Astrocyte (in vitro differentiated cells and primary cell): ENCODE measurements around the gene IFITM2. TPM values are rescaled to one million over a fixed set of nuclear protein-coding genes. Genes with fewer than 3 reads are reported as not detected.

Source experiments
- DNase-seq: peaks from one replicate; pipeline ENCODE4 v3.0.0-alpha.2; 2010; ENCODE audit warnings: low read depth
- FAIRE-seq: peaks from 2 replicates; lab custom pipeline; 2011; peaks lifted over from hg19 to GRCh38; lab: Jason Lieb, UNC
- H2AFZ ChIP-seq: 2 replicates; pipeline ENCODE4 v1.6.0; 2012; ENCODE audit warnings: low read depth, low read length, inconsistent platforms
- H3K27ac ChIP-seq: 2 replicates; pipeline ENCODE4 v1.5.1; 2011; ENCODE audit warnings: low read depth, low read length, inconsistent platforms
- H3K27me3 ChIP-seq: 2 replicates; pipeline ENCODE4 v1.6.0; 2011; ENCODE audit warnings: low read length, inconsistent platforms; ENCODE audit not compliant: insufficient read depth
- H3K36me3 ChIP-seq: 2 replicates; pipeline ENCODE4 v1.5.1; 2011; ENCODE audit warnings: low read length, inconsistent platforms; ENCODE audit not compliant: insufficient read depth
- H3K4me1 ChIP-seq: 2 replicates; pipeline ENCODE4 v1.5.1; 2011; ENCODE audit warnings: low read length, inconsistent platforms; ENCODE audit not compliant: insufficient read depth
- H3K4me2 ChIP-seq: 2 replicates; pipeline ENCODE4 v1.6.0; 2012; ENCODE audit warnings: low read length, inconsistent platforms
- H3K4me3 ChIP-seq: 2 replicates; pipeline ENCODE4 v1.5.1; 2011; ENCODE audit warnings: low read depth, mild to moderate bottlenecking, low read length, inconsistent platforms; ENCODE audit not compliant: insufficient read depth
- H3K79me2 ChIP-seq: 2 replicates; pipeline ENCODE4 v1.6.0; 2012; ENCODE audit warnings: mild to moderate bottlenecking, low read length, inconsistent platforms; ENCODE audit not compliant: insufficient read depth
- H3K9ac ChIP-seq: 2 replicates; pipeline ENCODE4 v1.6.0; 2012; ENCODE audit warnings: mild to moderate bottlenecking, low read length, inconsistent platforms
- H3K9me3 ChIP-seq: 2 replicates; pipeline ENCODE4 v1.5.1; 2012; ENCODE audit warnings: low read depth, mild to moderate bottlenecking, low read length, inconsistent platforms; ENCODE audit not compliant: insufficient read depth
- H4K20me1 ChIP-seq: 2 replicates; pipeline ENCODE4 v1.6.0; 2012; ENCODE audit warnings: low read length, inconsistent platforms; ENCODE audit not compliant: insufficient read depth
- H3K27ac Mint-ChIP-seq: one replicate; pipeline ENCODE4 v1.8.0; 2021; ENCODE audit warnings: mild to moderate bottlenecking, mixed read lengths; ENCODE audit not compliant: unreplicated experiment
- H3K27me3 Mint-ChIP-seq: one replicate; pipeline ENCODE4 v1.8.0; 2021; ENCODE audit warnings: low read depth, mixed read lengths; ENCODE audit not compliant: unreplicated experiment
- H3K36me3 Mint-ChIP-seq: one replicate; pipeline ENCODE4 v1.8.0; 2021; ENCODE audit warnings: low read depth, mixed read lengths; ENCODE audit not compliant: unreplicated experiment
- H3K4me1 Mint-ChIP-seq: one replicate; pipeline ENCODE4 v1.8.0; 2021; ENCODE audit warnings: low read depth, mixed read lengths; ENCODE audit not compliant: unreplicated experiment
- H3K4me3 Mint-ChIP-seq: one replicate; pipeline ENCODE4 v1.8.0; 2021; ENCODE audit warnings: mild to moderate bottlenecking, moderate library complexity, mixed read lengths; ENCODE audit not compliant: unreplicated experiment
- H3K9me3 Mint-ChIP-seq: one replicate; pipeline ENCODE4 v1.8.0; 2021; ENCODE audit warnings: mild to moderate bottlenecking, mixed read lengths; ENCODE audit not compliant: unreplicated experiment
- EZH2 ChIP-seq: IDR thresholded peaks from 2 replicates; pipeline ENCODE4 v1.6.1; 2012; ENCODE audit warnings: mild to moderate bottlenecking, low read length, inconsistent platforms; ENCODE audit not compliant: insufficient read depth
- total RNA-seq: library from RNA; stranded (reverse); gene quantifications from 2 replicates; pipeline ENCODE4 v1.2.1, GENCODE V29; 2021
- TF ChIP-seq, protein P1 (sequence below): IDR thresholded peaks from 2 replicates; pipeline ENCODE4 v1.5.1; 2011; ENCODE audit warnings: low read depth, mild to moderate bottlenecking, inconsistent platforms, low read length, moderate library complexity; ENCODE audit not compliant: insufficient read depth

Gene IFITM2
- total RNA-seq, 1 donor from 2014 or later, result 474 TPM

DNA sequence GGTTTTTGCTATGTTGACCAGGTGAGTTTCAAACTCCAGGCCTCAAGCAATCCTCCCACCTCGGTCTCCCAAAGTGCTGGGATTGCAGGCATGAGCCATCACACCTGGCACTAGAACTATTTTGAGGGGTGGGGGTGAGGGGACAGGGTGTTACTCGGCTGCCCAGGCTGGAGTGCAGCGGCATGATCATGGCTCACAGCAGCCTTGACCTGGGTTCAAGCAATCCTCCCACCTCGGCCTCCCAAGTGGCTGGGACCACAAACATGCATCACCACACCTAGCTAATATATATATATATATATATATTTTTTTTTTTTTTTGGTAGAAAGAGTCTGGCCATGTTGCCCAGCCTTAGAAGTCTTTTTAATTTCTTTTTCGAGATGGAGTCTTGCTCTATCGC is 30.1 kb downstream of the IFITM2 start:
- Mint-ChIP-seq H3K27me3 (no peaks in the 10 kb centered on the region), H3K4me3 (no peak overlapping the region), H3K4me1 (peaks cover 19% of the 10 kb centered on the region), H3K36me3 (no peaks in the 10 kb centered on the region), H3K27ac (no peak overlapping the region), H3K9me3 (no peaks in the 10 kb centered on the region)
- no peak overlapping the region for H3K4me3 ChIP-seq
- no peaks in the 10 kb centered on the region for H3K9me3 ChIP-seq
- FAIRE-seq (no peak), DNase-seq (no peak)
- H3K4me1 ChIP-seq, result peaks cover 6% of the 10 kb centered on the region
- no peak overlapping the region for H2AFZ ChIP-seq
- no peaks in the 10 kb centered on the region for H3K79me2 ChIP-seq
- H4K20me1 ChIP-seq, result no peaks in the 10 kb centered on the region
- no peak overlapping the region for H3K4me2 ChIP-seq
- TF ChIP-seq, protein P1, sequence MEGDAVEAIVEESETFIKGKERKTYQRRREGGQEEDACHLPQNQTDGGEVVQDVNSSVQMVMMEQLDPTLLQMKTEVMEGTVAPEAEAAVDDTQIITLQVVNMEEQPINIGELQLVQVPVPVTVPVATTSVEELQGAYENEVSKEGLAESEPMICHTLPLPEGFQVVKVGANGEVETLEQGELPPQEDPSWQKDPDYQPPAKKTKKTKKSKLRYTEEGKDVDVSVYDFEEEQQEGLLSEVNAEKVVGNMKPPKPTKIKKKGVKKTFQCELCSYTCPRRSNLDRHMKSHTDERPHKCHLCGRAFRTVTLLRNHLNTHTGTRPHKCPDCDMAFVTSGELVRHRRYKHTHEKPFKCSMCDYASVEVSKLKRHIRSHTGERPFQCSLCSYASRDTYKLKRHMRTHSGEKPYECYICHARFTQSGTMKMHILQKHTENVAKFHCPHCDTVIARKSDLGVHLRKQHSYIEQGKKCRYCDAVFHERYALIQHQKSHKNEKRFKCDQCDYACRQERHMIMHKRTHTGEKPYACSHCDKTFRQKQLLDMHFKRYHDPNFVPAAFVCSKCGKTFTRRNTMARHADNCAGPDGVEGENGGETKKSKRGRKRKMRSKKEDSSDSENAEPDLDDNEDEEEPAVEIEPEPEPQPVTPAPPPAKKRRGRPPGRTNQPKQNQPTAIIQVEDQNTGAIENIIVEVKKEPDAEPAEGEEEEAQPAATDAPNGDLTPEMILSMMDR, result no peak
- TF ChIP-seq EZH2, result no peak
- H3K36me3 ChIP-seq, result no peaks in the 10 kb centered on the region
- no peak overlapping the region for H3K9ac ChIP-seq
- H3K27me3 ChIP-seq, result no peaks in the 10 kb centered on the region
- no peak overlapping the region for H3K27ac ChIP-seq

DNA sequence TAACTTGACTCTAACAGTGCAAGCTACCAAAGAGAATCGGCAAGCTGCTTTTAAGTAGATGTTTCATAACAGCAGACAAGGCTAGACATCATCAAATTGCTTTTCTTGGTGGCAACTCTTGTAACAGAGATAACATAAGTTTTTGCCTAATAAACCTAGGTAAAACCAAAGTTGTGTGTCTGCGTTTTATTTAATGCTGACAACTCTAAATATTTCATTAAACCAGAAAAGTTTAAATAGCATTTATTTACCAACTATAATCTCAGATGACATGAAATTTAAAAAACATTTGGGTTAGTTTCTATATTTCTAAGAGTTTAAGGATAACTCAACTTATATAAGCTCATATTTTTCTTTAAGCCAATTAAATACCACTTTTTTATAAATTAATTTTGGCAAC is 32.3 kb downstream of the IFITM2 start:
- no peak overlapping the region for H3K27ac Mint-ChIP-seq

More for the DNA sequence above, 32.3 kb downstream of the IFITM2 start:
- no peaks in the 10 kb centered on the region for H3K79me2 ChIP-seq
- no peak overlapping the region for H3K27ac ChIP-seq
- no peaks in the 10 kb centered on the region for H3K4me1 ChIP-seq
- H4K20me1 ChIP-seq, result no peaks in the 10 kb centered on the region
- no peak overlapping the region for H2AFZ ChIP-seq
- no peak overlapping the region for H3K4me2 ChIP-seq
- H3K9me3 Mint-ChIP-seq, result peaks cover 1% of the 10 kb centered on the region
- no peaks in the 10 kb centered on the region for H3K36me3 ChIP-seq
- H3K36me3 Mint-ChIP-seq, result no peaks in the 10 kb centered on the region
- no peaks in the 10 kb centered on the region for H3K27me3 Mint-ChIP-seq
- DNase-seq, result no peak
- no peak overlapping the region for H3K4me3 Mint-ChIP-seq
- no peaks in the 10 kb centered on the region for H3K27me3 ChIP-seq
- no peak overlapping the region for H3K4me3 ChIP-seq
- no peaks in the 10 kb centered on the region for H3K9me3 ChIP-seq
- no peak overlapping the region for H3K9ac ChIP-seq
- TF ChIP-seq EZH2, result no peak
- TF ChIP-seq, protein P1, result no peak
- H3K4me1 Mint-ChIP-seq, result peaks cover 11% of the 10 kb centered on the region
- no peak for FAIRE-seq
